ENCODE data around the gene CCNG2.
A peak's percentile ranks its signal among the peaks of the same experiment; 100 is the strongest.

Gene CCNG2

GRCh38 chr4:77146186-77147078 is 10.6 kb upstream of the CCNG2 start:
- no peak for DNase-seq (ENCODE audit: low read depth in 2 of 2)

GRCh38 chr4:77147079-77147782 is 9.8 kb upstream of the CCNG2 start:
- DNase-seq (ENCODE audit: low read depth in 2 of 2), result no peak

GRCh38 chr4:77148078-77148477 is 8.9 kb upstream of the CCNG2 start:
- no peak for DNase-seq (ENCODE audit: low read depth in 2 of 2)

- DNase-seq (ENCODE audit: low read depth in 2 of 2), result no peak
Observed at GRCh38 chr4:77149789-77150188, 7.2 kb upstream of the CCNG2 start.

GRCh38 chr4:77151241-77151640 is 5.8 kb upstream of the CCNG2 start:
- DNase-seq (ENCODE audit: low read depth in 2 of 2), result no peak

- DNase-seq (ENCODE audit: low read depth in 2 of 2), result no peak
Observed at GRCh38 chr4:77152421-77152820, 4.6 kb upstream of the CCNG2 start.

- no peak for DNase-seq (ENCODE audit: low read depth in 2 of 2)
Observed at GRCh38 chr4:77153006-77153405, 4.0 kb upstream of the CCNG2 start.

- no peak for DNase-seq (ENCODE audit: low read depth in 2 of 2)
Observed at GRCh38 chr4:77154065-77154464, 2.9 kb upstream of the CCNG2 start.

GRCh38 chr4:77154761-77155499 is 2.1 kb upstream of the CCNG2 start:
- no peak for DNase-seq (ENCODE audit: low read depth in 2 of 2)

- no peak for DNase-seq (ENCODE audit: low read depth in 2 of 2)
Observed at GRCh38 chr4:77155631-77156452, 1.2 kb upstream of the CCNG2 start.

GRCh38 chr4:77156533-77156911 is 485 bp upstream of the CCNG2 start:
- peak; percentile 80 to 83 for DNase-seq (ENCODE audit: low read depth in 2 of 2)

- peak; percentile 61 to 73 for DNase-seq (ENCODE audit: low read depth in 2 of 2)
Observed at GRCh38 chr4:77157859-77158486, 966 bp downstream of the CCNG2 start.

- DNase-seq (ENCODE audit: low read depth in 2 of 2), result no peak
Observed at GRCh38 chr4:77158487-77158861, 1.5 kb downstream of the CCNG2 start.

- no peak for DNase-seq (ENCODE audit: low read depth in 2 of 2)
Observed at GRCh38 chr4:77159806-77160205, 2.8 kb downstream of the CCNG2 start.

GRCh38 chr4:77163641-77164040 is 6.6 kb downstream of the CCNG2 start:
- no peak for DNase-seq (ENCODE audit: low read depth in 2 of 2)

GRCh38 chr4:77167173-77167572 is 10.2 kb downstream of the CCNG2 start:
- no peak for DNase-seq (ENCODE audit: low read depth in 2 of 2)

- no peak for DNase-seq (ENCODE audit: low read depth in 2 of 2)
Observed at GRCh38 chr4:77167866-77168265, 10.9 kb downstream of the CCNG2 start.

- no peak for DNase-seq (ENCODE audit: low read depth in 2 of 2)
Observed at GRCh38 chr4:77169481-77169880, 12.5 kb downstream of the CCNG2 start.

GRCh38 chr4:77170926-77171325 is 13.9 kb downstream of the CCNG2 start:
- no peak for DNase-seq (ENCODE audit: low read depth in 2 of 2)

GRCh38 chr4:77172336-77172735 is 15.3 kb downstream of the CCNG2 start:
- DNase-seq (ENCODE audit: low read depth in 2 of 2), result no peak

- DNase-seq (ENCODE audit: low read depth in 2 of 2), result no peak
Observed at GRCh38 chr4:77174426-77174825, 17.4 kb downstream of the CCNG2 start.
